ENCODE data around the gene KRT84.
A peak's percentile ranks its signal among the peaks of the same experiment; 100 is the strongest.

KRT84 gene

DNA sequence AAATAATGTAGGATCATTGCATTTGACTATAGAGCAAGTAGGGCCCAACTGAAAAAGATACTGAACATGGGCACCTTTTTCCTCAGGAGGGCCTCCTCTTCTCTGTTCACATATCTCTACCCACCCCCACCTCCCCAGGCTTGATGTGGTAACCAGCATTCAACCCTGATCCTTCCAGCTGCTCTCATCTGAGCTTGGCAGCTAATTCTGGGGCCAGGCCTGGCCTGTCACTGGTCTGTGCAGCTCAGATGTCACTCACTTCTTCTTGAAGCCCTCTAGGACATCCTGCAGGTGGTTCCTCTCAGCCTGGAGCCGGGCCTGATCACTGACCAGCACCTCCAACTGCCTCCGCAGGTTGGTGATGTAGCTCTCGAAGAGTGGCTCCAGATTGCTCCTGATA lies 2.1 kb downstream of the KRT84 start:
- DNase-seq = no peak

- DNase-seq = no peak
Measured at GRCh38 chr12:52382854-52383253, 2.6 kb downstream of the KRT84 start.

DNA sequence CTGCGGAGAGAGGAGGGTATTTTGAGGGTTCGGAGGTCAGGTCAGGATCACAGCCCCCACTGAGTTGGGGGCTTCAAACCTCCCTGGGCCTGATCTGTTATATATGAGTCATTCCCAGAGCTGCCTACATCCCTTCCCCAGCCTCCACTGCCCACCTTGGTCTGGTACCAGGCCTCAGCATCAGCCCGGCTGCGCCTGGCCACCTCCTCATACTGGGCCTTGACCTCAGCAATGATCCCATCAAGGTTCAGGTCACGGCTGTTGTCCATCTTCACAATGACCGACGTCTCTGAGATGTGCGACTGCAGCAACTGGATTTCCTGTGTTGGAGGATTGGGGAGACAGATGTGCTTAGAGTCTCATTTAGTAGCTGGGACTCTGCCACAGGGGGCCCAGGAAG lies 4.2 kb downstream of the KRT84 start:
- DNase-seq = no peak

DNA sequence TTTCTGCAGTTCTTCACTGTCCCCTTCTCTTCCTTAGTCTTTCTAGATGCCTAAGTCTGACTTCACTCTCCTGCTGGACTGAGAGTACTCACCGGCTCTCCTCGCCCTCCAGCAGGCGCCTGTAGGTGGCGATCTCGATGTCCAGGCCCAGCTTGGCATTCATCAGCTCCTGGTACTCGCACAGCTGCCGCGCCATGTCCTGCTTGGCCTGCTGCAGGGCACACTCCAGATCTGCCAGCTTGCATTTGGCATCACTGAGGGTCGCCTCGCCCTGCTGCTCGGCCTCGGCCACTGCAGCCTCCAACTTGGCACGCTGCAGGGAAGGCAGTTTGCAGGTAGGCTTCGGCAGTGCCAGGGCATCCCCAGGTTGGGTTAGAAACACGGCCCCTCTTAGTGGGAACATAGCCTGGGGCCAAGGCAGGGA lies 5.2 kb downstream of the KRT84 start:
- peak; percentile 33 for DNase-seq

- DNase-seq = no peak
Measured at GRCh38 chr12:52379536-52379935, 5.9 kb downstream of the KRT84 start.

GRCh38 chr12:52378091-52378490 lies 7.4 kb downstream of the KRT84 start:
- DNase-seq = no peak

- no peak for DNase-seq
Measured at GRCh38 chr12:52377266-52377665, 8.2 kb downstream of the KRT84 start.

GRCh38 chr12:52372216-52373154 lies 13.0 kb downstream of the KRT84 start:
- peak; percentile 76 for DNase-seq

GRCh38 chr12:52371716-52372115 lies 13.7 kb downstream of the KRT84 start:
- no peak for DNase-seq

- peak; percentile 57 for DNase-seq
Measured at GRCh38 chr12:52370926-52371608, 14.4 kb downstream of the KRT84 start.

- no peak for DNase-seq
Measured at GRCh38 chr12:52369809-52370208, 15.6 kb downstream of the KRT84 start.

GRCh38 chr12:52369211-52369610 lies 16.2 kb downstream of the KRT84 start:
- peak; percentile 24 for DNase-seq

DNA sequence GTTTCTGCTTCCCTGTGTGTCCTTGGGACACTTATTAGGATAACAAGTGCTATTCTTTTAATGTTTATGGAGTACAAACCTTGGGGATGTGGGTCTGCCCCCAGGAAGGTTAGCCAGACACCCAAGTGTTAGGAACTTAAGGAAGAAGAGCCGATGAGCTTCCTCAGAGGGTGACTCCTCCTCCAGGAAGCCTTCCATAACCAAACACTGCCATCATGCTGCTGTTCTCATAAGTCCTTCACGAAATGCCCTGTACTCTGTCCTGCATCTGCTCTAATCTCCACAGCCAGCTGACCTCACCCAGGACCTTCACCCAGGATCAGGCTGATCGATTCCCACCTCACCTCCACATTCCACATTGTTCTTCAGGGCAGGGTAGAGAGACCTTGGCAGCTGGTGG lies 16.9 kb downstream of the KRT84 start:
- DNase-seq = no peak

- no peak for DNase-seq
Measured at GRCh38 chr12:52367876-52368275, 17.6 kb downstream of the KRT84 start.

DNA sequence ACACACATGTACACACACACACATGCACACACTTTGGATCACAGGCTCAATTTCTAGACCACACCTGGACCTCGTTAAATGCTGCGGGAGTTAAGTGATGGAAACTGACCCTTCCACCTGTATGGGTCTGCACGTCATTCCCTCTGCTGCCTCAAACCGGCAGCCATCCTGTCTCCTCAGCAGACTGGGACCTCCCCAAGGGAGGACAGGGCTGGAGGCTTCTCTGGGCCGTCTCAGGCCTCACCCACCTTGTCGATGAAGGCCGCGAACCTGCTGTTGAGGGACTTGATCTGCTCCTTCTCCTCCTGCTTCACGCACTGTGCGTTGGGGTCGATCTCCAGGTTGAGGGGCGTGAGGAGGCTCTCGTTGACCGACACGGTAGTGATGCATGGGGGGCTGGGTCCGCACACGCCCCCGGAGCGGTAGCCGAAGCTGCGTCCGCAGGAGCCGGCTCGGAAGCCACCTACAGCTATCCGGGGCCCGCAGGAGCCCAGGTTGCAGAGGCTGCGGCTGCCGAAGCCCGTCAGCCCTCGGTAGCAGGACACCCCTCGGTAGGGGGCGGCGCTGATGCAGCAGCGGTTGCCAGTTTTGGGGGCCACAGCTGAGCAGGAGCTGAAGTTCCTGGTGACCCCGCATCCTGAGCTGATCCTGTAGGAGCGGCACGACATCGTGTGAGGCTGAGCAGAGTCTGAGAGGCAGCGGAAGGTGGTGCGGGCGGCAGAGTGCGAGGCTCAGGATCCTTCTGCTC lies 18.5 kb downstream of the KRT84 start, which contains the start of gene KRT85:
Gene KRT85 (minus strand): TSS at position 744 of the 748 bp plus-strand sequence. CDS start 76 bp downstream, at position 668.
- DNase-seq = no peak

DNA sequence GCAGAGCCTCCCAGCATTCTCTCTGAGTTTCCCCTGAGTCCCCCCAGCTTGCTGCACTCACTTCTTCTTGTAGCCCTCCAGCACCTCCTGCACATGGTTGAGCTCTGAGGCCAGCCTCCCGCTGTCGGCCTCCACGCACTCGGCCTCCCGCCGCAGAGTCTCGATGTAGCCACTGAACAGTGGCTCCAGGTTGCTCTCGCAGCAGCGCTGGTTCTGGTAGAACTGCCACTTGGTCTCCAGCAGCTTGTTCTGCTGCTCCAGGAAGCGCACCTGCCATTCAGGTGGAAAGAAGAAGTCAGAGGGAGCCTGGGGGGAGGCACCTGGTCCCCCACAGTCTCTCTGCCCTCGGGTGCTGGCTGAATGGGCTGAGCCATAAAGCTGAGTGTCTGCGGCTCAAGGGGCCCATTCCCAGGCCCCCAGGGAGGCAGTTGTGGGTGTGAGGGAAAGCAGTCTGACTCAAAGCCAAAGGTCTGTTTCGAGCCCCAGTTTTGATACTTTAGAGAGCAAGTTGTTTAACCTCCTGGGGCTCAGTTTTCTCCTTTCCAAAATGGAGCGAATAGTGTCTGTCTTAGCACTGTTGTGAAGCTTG lies 20.5 kb downstream of the KRT84 start:
- no peak for DNase-seq

DNA sequence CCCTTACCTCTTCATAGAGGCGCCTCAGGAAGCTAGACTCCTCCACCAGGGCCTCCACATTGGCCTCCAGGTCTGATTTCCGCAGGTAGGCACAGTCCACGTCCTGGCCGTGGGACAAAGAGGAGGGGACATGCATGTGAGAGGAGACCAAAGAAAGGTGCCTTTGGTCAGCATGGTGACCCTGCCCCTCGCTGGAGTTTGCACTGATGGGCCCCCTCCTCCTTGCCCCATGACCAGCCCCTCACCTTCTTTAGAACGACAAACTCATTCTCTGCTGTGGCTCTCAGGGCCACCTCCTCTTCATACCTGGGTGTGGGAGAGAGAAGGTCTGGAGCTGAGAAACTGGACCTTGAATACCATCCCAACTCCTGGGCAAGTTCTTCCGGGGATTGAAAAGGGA lies 21.4 kb downstream of the KRT84 start:
- no peak for DNase-seq

DNA sequence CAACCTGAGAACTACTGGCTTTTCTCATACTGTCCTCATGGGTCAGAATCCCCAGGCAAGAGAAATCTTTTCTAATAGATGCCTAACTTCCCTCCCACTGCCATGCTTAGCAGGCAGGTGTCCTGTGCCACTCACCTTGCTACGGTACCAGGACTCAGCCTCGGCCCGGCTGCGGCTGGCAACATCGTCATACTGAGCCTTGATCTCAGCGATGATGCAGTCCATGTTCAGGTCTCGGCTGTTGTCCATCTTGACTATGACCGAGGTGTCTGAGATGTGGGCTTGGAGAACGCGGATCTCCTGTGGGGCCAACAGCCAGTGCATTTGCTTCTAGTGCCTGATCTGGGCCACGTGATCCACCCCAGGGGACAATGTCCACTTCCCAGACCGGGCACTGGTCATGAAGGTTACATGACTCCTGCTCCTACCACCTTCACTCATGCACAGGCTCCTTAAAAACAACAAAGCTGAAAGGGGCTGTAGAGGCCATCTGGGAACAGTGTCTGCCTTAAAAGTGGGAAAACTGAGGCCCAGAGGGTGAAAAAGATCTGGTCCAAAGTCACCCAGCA lies 22.3 kb downstream of the KRT84 start:
- DNase-seq = no peak

- DNase-seq = no peak
Measured at GRCh38 chr12:52362118-52362726, 23.2 kb downstream of the KRT84 start.

DNA sequence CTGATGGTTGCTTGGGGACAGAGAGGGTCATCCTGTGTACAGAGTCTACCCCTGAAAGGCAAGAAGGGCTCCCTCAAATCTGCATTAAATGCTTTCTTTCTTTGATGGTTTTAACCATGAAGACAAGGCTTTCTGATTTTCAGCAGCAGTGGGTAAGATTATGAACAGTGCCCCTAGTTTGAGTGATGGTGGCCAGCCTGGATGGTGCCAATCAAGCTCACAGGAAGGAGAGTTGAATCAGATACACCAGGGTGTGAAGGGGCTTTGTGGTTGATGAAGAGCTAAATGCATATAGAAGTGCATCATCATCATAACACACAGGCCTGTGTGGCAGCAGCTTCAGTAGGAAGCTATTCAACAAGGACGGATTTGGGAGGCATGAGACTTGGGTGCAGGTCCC lies 23.9 kb downstream of the KRT84 start:
- DNase-seq = no peak

GRCh38 chr12:52360663-52361271 lies 24.7 kb downstream of the KRT84 start:
- no peak for DNase-seq
